ENCODE results near the gene SLC18B1.
A peak's percentile ranks its signal among the peaks of the same experiment; 100 is the strongest.
"Not testable (repeated sequence)": the region's sequence is repeated elsewhere in the genome, so short reads cannot be mapped to it uniquely, and the experiment has no call there.

The SLC18B1 gene

GRCh38 chr6:132798869-132799538 lies 567 bp upstream of the SLC18B1 start:
- peak; percentile 38 for DNase-seq

- no peak for DNase-seq
These were observed 3.0 kb downstream of the SLC18B1 start for GRCh38 chr6:132795461-132795860.

- no peak for DNase-seq
These were observed 5.9 kb downstream of the SLC18B1 start for GRCh38 chr6:132792510-132792909.

- DNase-seq: no peak
These were observed 8.0 kb downstream of the SLC18B1 start for GRCh38 chr6:132790450-132790849.

GRCh38 chr6:132789396-132789776 lies 9.1 kb downstream of the SLC18B1 start:
- no peak for DNase-seq

GRCh38 chr6:132788658-132789395 lies 9.6 kb downstream of the SLC18B1 start:
- no peak for DNase-seq

GRCh38 chr6:132785936-132786335 lies 12.5 kb downstream of the SLC18B1 start:
- DNase-seq: no peak

GRCh38 chr6:132780770-132781371 lies 17.6 kb downstream of the SLC18B1 start:
- DNase-seq: no peak

- DNase-seq: not testable (repeated sequence)
These were observed 20.6 kb downstream of the SLC18B1 start for GRCh38 chr6:132777881-132778280.

- DNase-seq: no peak
These were observed 30.4 kb downstream of the SLC18B1 start for GRCh38 chr6:132768051-132768517.

- no peak for DNase-seq
These were observed 32.9 kb downstream of the SLC18B1 start for GRCh38 chr6:132765560-132765959.

GRCh38 chr6:132764370-132764769 lies 34.1 kb downstream of the SLC18B1 start:
- DNase-seq: no peak

- DNase-seq: no peak
These were observed 35.2 kb downstream of the SLC18B1 start for GRCh38 chr6:132763269-132763668.

GRCh38 chr6:132760256-132760655 lies 38.2 kb downstream of the SLC18B1 start:
- no peak for DNase-seq

GRCh38 chr6:132758689-132759088 lies 39.7 kb downstream of the SLC18B1 start:
- no peak for DNase-seq

GRCh38 chr6:132752255-132752654 lies 46.2 kb downstream of the SLC18B1 start:
- no peak for DNase-seq

- no peak for DNase-seq
These were observed 46.6 kb downstream of the SLC18B1 start for GRCh38 chr6:132751828-132752227.

GRCh38 chr6:132751306-132751705 lies 47.1 kb downstream of the SLC18B1 start:
- DNase-seq: no peak

- DNase-seq: no peak
These were observed 47.8 kb downstream of the SLC18B1 start for GRCh38 chr6:132750455-132751248.

GRCh38 chr6:132749111-132749510 lies 49.3 kb downstream of the SLC18B1 start:
- DNase-seq: no peak

GRCh38 chr6:132748446-132748845 lies 50.0 kb downstream of the SLC18B1 start:
- no peak for DNase-seq

GRCh38 chr6:132746048-132746447 lies 52.4 kb downstream of the SLC18B1 start:
- DNase-seq: no peak

GRCh38 chr6:132742495-132742894 lies 55.9 kb downstream of the SLC18B1 start:
- no peak for DNase-seq

Data from NCI-H2081 treated with DMSO at 0.1 percent for 48 hours (cell line).